Esophagus muscularis mucosa (tissue), 4 donors: ENCODE measurements around the gene RASAL2. TPM values are rescaled to one million over a fixed set of nuclear protein-coding genes. Genes with fewer than 3 reads are reported as not detected.
"Not testable (repeated sequence)": the region's sequence is repeated elsewhere in the genome, so short reads cannot be mapped to it uniquely, and the experiment has no call there.

Source experiments
- DNase-seq: peaks from one replicate; pipeline ENCODE4 v3.0.0-alpha.2; 2017; ENCODE audit errors: extremely low spot score
- H3K27ac ChIP-seq, 4 donors: fragments of 200-600 bp; sonication (generic); replicated peaks in 1 of 4; 1 replicate in 3 of 4; 2 replicates in 1 of 4; pipeline ENCODE4 v1.5.1; 2016 to 2019; ENCODE audit warnings: mild to moderate bottlenecking in 1 of 4
- H3K27me3 ChIP-seq, 4 donors: fragments of 200-600 bp; sonication (generic); one replicate each; pipeline versions ENCODE4 v1.5.1 to v1.6.0; 2016 to 2019
- H3K36me3 ChIP-seq, 4 donors: fragments of 200-600 bp; sonication (generic); one replicate each; pipeline ENCODE4 v1.5.1; 2016 to 2019
- H3K4me1 ChIP-seq, 4 donors: fragments of 200-600 bp; sonication (generic); one replicate each; pipeline ENCODE4 v1.5.1; 2016 to 2019
- H3K4me3 ChIP-seq, 4 donors: fragments of 200-600 bp; sonication (generic); 1 replicate in 2 of 4; 2 replicates in 2 of 4; pipeline ENCODE4 v1.5.1; 2016 to 2019; ENCODE audit warnings: mild to moderate bottlenecking in 4 of 4, moderate library complexity in 1 of 4
- H3K9me3 ChIP-seq, 4 donors: fragments of 200-600 bp; sonication (generic); 1 replicate in 3 of 4; 2 replicates in 1 of 4; pipeline ENCODE4 v1.5.1; 2016 to 2019
- CTCF ChIP-seq, 3 experiments: fragments of 200-600 bp in 2 of 3; fragments of 450-650 bp in 1 of 3; sonication (generic) in 2 of 3; IDR thresholded peaks; one replicate each; pipeline ENCODE4 v1.5.1; 2017 to 2019; ENCODE audit warnings: antibody characterized with exemption in 3 of 3, mild to moderate bottlenecking in 2 of 3, moderate library complexity in 1 of 3
- EP300 ChIP-seq: sonication (generic); formaldehyde crosslinking; IDR thresholded peaks from one replicate; pipeline ENCODE4 v1.6.1; 2017; ENCODE audit warnings: antibody characterized with exemption
- POLR2A ChIP-seq: fragments of 450-650 bp; IDR thresholded peaks from one replicate; pipeline ENCODE4 v1.6.1; 2017; ENCODE audit warnings: antibody characterized with exemption, moderate library complexity, mild to moderate bottlenecking, low read depth
- POLR2AphosphoS5 ChIP-seq, 2 donors: sonication (generic); formaldehyde crosslinking; IDR thresholded peaks; one replicate each; pipeline ENCODE4 v1.6.1; 2017; ENCODE audit warnings: antibody characterized with exemption in 2 of 2
- WGBS: methylation state at CpG from one replicate; pipeline ENCODE4 v1.1.5; 2018; 5-methylcytosine and 5-hydroxymethylcytosine counted together
- intact Hi-C: fragments of 100-400 bp; cut with DNase I; formaldehyde crosslinking; loops from one replicate; pipeline ENCODE4 v1.15.1; 2023
- total RNA-seq, 4 donors: library from RNA; depleted of rRNA; stranded (reverse); fragments of >200 nt; gene quantifications; one replicate each; pipeline versions ENCODE4 v1.1.0 to v1.2.1, GENCODE V29; 2016

RASAL2 gene
- total RNA-seq, 4 donors from 2014 or later, result 11.6 to 30.0 (median 22.3) TPM

DNA sequence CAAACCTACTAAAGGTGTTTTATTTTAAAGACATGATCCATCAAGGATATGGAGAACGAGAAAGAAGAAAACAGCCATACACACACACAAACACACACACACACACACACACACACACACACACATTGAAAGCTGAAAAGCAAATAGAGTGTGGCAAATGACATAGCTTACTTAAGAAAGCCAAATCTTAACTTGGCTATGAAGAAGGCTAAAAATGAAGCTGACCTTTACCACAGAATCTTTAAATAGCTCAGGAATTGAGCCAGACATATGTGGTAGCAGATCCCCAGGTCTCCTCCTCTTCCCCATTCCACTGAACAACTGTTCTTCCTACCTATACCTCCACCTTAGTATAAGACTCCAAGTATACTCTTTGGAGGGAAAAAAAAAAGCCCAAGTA is 217.3 kb downstream of the RASAL2 start:
- intact Hi-C loops, result loop anchor here (2.0 kb wide), 1 partner anchor 190 kb away; no protein-coding TSS in a partner anchor
- Histone ChIP-seq H3K4me1 (peaks cover 7 to 12% (median 8%) of the 10 kb centered on the region in 4 donors), H3K9me3 (no peaks in the 10 kb centered on the region), H3K36me3 (no peaks in the 10 kb centered on the region), H3K4me3 (no peak overlapping the region), H3K27me3 (no peaks in the 10 kb centered on the region), H3K27ac (no peak overlapping the region)
- TF ChIP-seq POLR2AphosphoS5 (IDR thresholded peaks at IDR 0.05), result no peak
- TF ChIP-seq CTCF (IDR thresholded peaks at IDR 0.05), result no peak
- TF ChIP-seq POLR2A, result no peak
- TF ChIP-seq EP300, result no peak
- no peak for DNase-seq
- WGBS, result 82% methylated on average over 1 of the region's 1 CpG

- not testable (repeated sequence) for H3K4me1 ChIP-seq, H3K9me3 ChIP-seq
- 95% methylated on average over 25 of the region's 30 CpGs for WGBS
These were observed 226.5 kb downstream of the RASAL2 start for GRCh38 chr1:178320280-178320982.

DNA sequence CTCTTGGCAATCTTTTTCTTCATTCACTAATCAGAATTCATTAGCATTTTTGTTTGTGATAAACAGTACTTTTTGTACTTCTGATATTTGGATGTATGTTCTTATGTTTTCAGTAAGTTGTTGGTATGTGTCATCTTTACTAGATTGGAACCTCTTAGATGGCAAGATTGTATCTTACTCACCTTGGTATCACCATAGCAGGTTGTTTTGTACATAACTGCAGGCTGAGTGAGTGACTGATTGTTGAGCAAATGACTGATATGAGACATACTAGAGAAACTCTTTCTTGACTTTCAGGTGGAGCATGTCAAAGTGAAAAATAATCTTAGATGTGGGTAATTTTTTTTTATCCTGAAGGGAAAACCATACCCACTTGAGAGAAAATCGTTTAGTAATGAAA is 229.2 kb downstream of the RASAL2 start:
- intact Hi-C loops, result no loop called here
- Histone ChIP-seq H3K4me1 (no peaks in the 10 kb centered on the region), H3K36me3 (no peaks in the 10 kb centered on the region), H3K4me3 (no peak overlapping the region), H3K9me3 (no peaks in the 10 kb centered on the region), H3K27me3 (no peaks in the 10 kb centered on the region), H3K27ac (no peak overlapping the region)
- no peak for DNase-seq
- TF ChIP-seq EP300, result no peak
- no peak for TF ChIP-seq CTCF (IDR thresholded peaks at IDR 0.05)
- TF ChIP-seq POLR2AphosphoS5 (IDR thresholded peaks at IDR 0.05), result no peak
- no peak for TF ChIP-seq POLR2A
- WGBS, result 79% methylated on average over 1 of the region's 1 CpG

More at GRCh38 chr1:178320280-178320982, 226.5 kb downstream of the RASAL2 start:
- H3K36me3 ChIP-seq, H3K4me3 ChIP-seq, H3K27me3 ChIP-seq, intact Hi-C loops, DNase-seq, H3K27ac ChIP-seq: not testable (repeated sequence)

GRCh38 chr1:178324003-178324402 is 230.1 kb downstream of the RASAL2 start:
- Histone ChIP-seq H3K27ac (no peak overlapping the region), H3K4me1 (peaks cover 1 to 3% (median 2%) of the 10 kb centered on the region in 4 donors), H3K36me3 (no peaks in the 10 kb centered on the region), H3K27me3 (no peaks in the 10 kb centered on the region), H3K9me3 (no peaks in the 10 kb centered on the region), H3K4me3 (no peak overlapping the region)
- intact Hi-C loops, result no loop called here
- 58% methylated on average over 1 of the region's 1 CpG for WGBS
- no peak for TF ChIP-seq CTCF (IDR thresholded peaks at IDR 0.05)
- TF ChIP-seq POLR2A, result no peak
- TF ChIP-seq POLR2AphosphoS5 (IDR thresholded peaks at IDR 0.05), result no peak
- no peak for TF ChIP-seq EP300
- DNase-seq, result no peak

DNA sequence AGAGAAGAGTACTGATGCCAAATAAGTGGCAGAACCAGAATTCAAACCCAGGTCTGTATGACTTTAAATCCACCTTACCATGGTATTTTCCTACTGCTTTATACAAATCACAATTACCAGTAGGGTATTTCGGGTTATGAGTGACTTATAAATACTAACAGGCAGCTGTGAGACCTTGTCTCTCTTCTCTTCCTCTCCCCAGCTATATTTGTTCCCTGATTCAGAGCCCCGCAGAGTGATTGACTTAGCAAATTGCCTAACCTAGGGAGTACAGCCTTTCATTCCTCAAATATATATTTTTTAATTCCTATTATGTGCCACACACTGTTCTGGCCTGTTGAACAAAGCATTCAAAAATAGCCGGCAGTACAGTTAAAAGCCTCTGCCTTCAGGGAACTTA is 234.8 kb downstream of the RASAL2 start:
- Histone ChIP-seq H3K4me1 (peaks cover 21 to 27% (median 24%) of the 10 kb centered on the region in 4 donors), H3K27me3 (no peaks in the 10 kb centered on the region), H3K36me3 (no peaks in the 10 kb centered on the region), H3K27ac (no peak overlapping the region), H3K9me3 (no peaks in the 10 kb centered on the region), H3K4me3 (no peak overlapping the region)
- TF ChIP-seq POLR2A (no peak), EP300 (no peak), POLR2AphosphoS5 (IDR thresholded peaks at IDR 0.05) (no peak), CTCF (IDR thresholded peaks at IDR 0.05) (no peak)
- DNase-seq, result no peak
- intact Hi-C loops, result no loop called here
- WGBS, result 93% methylated on average over 3 of the region's 3 CpGs
